ENCODE data around the gene DNAJC24. TPM values are rescaled to one million over a fixed set of nuclear protein-coding genes. Genes with fewer than 3 reads are reported as not detected.

DNAJC24 gene
- total RNA-seq, 1 donor from 2014 or later, result 16.4 TPM

DNA sequence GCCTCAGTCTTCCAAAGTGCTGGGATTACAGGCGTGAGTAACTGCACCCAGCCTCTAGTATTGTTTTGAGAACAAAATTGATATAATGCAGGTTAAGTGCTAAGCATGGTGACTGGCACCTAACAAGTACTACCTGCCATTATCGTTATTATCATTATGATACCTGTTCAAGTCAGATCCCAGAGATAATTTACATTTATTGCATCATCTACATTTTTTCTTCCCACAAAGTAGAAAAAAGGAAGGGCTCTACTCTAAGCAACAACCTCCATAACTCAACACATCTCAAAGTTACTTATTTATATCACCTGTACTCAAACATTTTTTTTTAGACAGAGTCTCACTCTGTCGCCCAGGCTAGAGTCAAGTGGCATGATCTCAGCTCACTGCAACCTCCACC is 42.2 kb upstream of the DNAJC24 start:
- no peaks in the 10 kb centered on the region for H3K4me1 Mint-ChIP-seq (ENCODE audit: unreplicated experiment)
- H3K27ac Mint-ChIP-seq (ENCODE audit: unreplicated experiment), result no peak overlapping the region
- no peak overlapping the region for H3K4me3 Mint-ChIP-seq (ENCODE audit: unreplicated experiment)
- peaks cover 2% of the 10 kb centered on the region for H3K27me3 Mint-ChIP-seq (ENCODE audit: unreplicated experiment)
- TF ChIP-seq, protein P1, sequence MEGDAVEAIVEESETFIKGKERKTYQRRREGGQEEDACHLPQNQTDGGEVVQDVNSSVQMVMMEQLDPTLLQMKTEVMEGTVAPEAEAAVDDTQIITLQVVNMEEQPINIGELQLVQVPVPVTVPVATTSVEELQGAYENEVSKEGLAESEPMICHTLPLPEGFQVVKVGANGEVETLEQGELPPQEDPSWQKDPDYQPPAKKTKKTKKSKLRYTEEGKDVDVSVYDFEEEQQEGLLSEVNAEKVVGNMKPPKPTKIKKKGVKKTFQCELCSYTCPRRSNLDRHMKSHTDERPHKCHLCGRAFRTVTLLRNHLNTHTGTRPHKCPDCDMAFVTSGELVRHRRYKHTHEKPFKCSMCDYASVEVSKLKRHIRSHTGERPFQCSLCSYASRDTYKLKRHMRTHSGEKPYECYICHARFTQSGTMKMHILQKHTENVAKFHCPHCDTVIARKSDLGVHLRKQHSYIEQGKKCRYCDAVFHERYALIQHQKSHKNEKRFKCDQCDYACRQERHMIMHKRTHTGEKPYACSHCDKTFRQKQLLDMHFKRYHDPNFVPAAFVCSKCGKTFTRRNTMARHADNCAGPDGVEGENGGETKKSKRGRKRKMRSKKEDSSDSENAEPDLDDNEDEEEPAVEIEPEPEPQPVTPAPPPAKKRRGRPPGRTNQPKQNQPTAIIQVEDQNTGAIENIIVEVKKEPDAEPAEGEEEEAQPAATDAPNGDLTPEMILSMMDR (IDR thresholded peaks at IDR 0.05), result no peak
- peaks cover 6% of the 10 kb centered on the region for H3K9me3 Mint-ChIP-seq (ENCODE audit: unreplicated experiment)
- no peaks in the 10 kb centered on the region for H3K36me3 Mint-ChIP-seq (ENCODE audit: unreplicated experiment)
- no peak for DNase-seq (ENCODE audit: extremely low spot score, unreplicated experiment)

DNA sequence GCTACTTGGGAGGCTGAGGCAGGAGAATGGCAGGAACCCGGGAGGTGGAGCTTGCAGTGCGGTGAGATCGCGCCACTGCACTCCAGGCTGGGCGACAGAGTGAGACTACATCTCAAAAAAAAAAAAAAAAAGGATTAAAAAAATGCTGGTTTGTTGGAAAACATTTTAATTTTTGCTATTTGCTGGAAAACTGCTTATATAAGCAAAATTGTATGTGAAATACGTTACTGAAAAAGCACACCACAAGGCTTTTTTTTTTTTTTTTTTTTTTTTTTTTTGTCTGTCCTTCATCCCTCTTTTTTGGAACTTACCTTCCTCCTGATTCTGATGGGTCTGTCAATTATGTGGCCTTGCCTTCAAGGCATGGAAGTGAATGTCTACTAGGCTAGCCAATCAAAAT is 41.0 kb upstream of the DNAJC24 start:
- no peak overlapping the region for H3K4me3 Mint-ChIP-seq (ENCODE audit: unreplicated experiment)
- no peak overlapping the region for H3K27ac Mint-ChIP-seq (ENCODE audit: unreplicated experiment)
- peaks cover 6% of the 10 kb centered on the region for H3K9me3 Mint-ChIP-seq (ENCODE audit: unreplicated experiment)
- TF ChIP-seq, protein P1 (IDR thresholded peaks at IDR 0.05), result no peak
- H3K27me3 Mint-ChIP-seq (ENCODE audit: unreplicated experiment), result peaks cover 2% of the 10 kb centered on the region
- no peaks in the 10 kb centered on the region for H3K4me1 Mint-ChIP-seq (ENCODE audit: unreplicated experiment)
- DNase-seq (ENCODE audit: extremely low spot score, unreplicated experiment), result no peak
- no peaks in the 10 kb centered on the region for H3K36me3 Mint-ChIP-seq (ENCODE audit: unreplicated experiment)

- H3K27ac Mint-ChIP-seq (ENCODE audit: unreplicated experiment), result no peak overlapping the region
- no peak for DNase-seq (ENCODE audit: extremely low spot score, unreplicated experiment)
- no peaks in the 10 kb centered on the region for H3K36me3 Mint-ChIP-seq (ENCODE audit: unreplicated experiment)
- TF ChIP-seq, protein P1 (IDR thresholded peaks at IDR 0.05), result no peak
- H3K9me3 Mint-ChIP-seq (ENCODE audit: unreplicated experiment), result no peaks in the 10 kb centered on the region
- peaks cover 5% of the 10 kb centered on the region for H3K27me3 Mint-ChIP-seq (ENCODE audit: unreplicated experiment)
- H3K4me1 Mint-ChIP-seq (ENCODE audit: unreplicated experiment), result no peaks in the 10 kb centered on the region
- no peak overlapping the region for H3K4me3 Mint-ChIP-seq (ENCODE audit: unreplicated experiment)
Observed at GRCh38 chr11:31337806-31338205, 31.9 kb upstream of the DNAJC24 start.

DNA sequence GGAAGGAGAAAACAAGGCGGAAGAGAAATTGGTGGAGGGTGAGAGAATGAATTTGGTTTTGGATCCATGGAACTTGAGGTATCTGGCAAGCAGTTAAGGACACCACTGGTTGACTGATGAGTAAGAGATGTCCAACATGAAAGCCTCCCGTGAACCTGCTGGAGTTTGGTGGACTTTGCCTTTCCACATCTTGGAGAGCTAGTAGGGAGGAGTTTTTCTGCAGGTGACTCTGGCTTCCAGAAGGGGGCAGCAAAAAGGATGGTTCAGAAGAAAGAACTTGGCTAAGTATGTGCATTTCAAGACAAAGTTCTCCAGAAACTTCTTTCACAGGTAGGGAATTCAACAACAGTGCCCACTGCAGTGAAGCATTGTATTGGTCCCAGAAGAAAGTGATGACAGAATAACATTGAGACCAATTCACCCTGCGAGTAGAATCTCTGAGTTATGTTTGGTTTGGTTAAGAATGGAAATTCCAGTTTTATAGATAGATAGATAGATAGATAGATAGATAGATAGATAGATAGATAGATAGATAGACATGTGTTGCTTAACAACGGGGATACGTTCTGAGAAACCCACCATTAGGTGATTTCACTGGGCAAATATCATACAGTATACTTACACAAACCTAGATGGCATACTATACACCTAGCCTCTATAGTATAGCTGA is 28.6 kb upstream of the DNAJC24 start:
- H3K36me3 Mint-ChIP-seq (ENCODE audit: unreplicated experiment), result no peaks in the 10 kb centered on the region
- no peak overlapping the region for H3K4me3 Mint-ChIP-seq (ENCODE audit: unreplicated experiment)
- H3K27ac Mint-ChIP-seq (ENCODE audit: unreplicated experiment), result no peak overlapping the region
- no peak for DNase-seq (ENCODE audit: extremely low spot score, unreplicated experiment)
- peaks cover 9% of the 10 kb centered on the region for H3K27me3 Mint-ChIP-seq (ENCODE audit: unreplicated experiment)
- TF ChIP-seq, protein P1 (IDR thresholded peaks at IDR 0.05), result peak; percentile 47
- no peaks in the 10 kb centered on the region for H3K4me1 Mint-ChIP-seq (ENCODE audit: unreplicated experiment)
- H3K9me3 Mint-ChIP-seq (ENCODE audit: unreplicated experiment), result no peaks in the 10 kb centered on the region

- no peaks in the 10 kb centered on the region for H3K4me1 Mint-ChIP-seq (ENCODE audit: unreplicated experiment)
- peaks cover 39% of the 10 kb centered on the region for H3K27me3 Mint-ChIP-seq (ENCODE audit: unreplicated experiment)
- H3K27ac Mint-ChIP-seq (ENCODE audit: unreplicated experiment), result no peak overlapping the region
- H3K9me3 Mint-ChIP-seq (ENCODE audit: unreplicated experiment), result no peaks in the 10 kb centered on the region
- H3K4me3 Mint-ChIP-seq (ENCODE audit: unreplicated experiment), result no peak overlapping the region
- H3K36me3 Mint-ChIP-seq (ENCODE audit: unreplicated experiment), result no peaks in the 10 kb centered on the region
- TF ChIP-seq, protein P1 (IDR thresholded peaks at IDR 0.05), result no peak
- no peak for DNase-seq (ENCODE audit: extremely low spot score, unreplicated experiment)
Observed at GRCh38 chr11:31351168-31351567, 18.5 kb upstream of the DNAJC24 start.

Data from osteocyte (in vitro differentiated cells).